ENCODE measurements around the gene C2orf78. TPM values are rescaled to one million over a fixed set of nuclear protein-coding genes. Genes with fewer than 3 reads are reported as not detected.

C2orf78 gene
- total RNA-seq, 1 experiment from 2014 or later: 0.39 TPM

DNA sequence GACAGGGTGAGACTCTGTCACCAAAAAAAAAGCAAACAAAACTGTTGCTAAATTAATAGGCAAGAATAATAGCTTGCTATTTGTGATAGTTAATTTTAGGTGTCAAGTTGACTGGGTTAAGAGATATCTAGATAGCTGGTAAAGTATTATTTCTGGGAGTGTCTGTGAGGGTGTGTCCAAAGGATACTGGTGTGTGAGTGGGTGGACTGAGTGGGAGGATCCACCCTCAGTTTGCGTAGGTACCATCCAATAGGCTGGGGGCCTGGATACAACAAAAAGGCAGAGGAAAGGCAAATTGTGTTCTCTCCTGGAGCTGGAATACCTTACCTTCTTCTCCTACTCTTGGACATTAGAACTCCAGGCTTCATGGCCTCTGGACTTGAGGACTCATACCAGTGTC, 19.0 kb upstream of the C2orf78 start (continued):
- TF ChIP-seq, protein P1, sequence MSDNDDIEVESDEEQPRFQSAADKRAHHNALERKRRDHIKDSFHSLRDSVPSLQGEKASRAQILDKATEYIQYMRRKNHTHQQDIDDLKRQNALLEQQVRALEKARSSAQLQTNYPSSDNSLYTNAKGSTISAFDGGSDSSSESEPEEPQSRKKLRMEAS (CRISPR knock-in tag; IDR thresholded peaks at IDR 0.05): no peak
- TF ChIP-seq ZNF416 (CRISPR knock-in tag; IDR thresholded peaks at IDR 0.05) (no peak), HMGA2 (CRISPR knock-in tag; IDR thresholded peaks at IDR 0.05) (no peak), JUN (CRISPR knock-in tag; IDR thresholded peaks at IDR 0.05) (no peak), ZNF317 (CRISPR knock-in tag; IDR thresholded peaks at IDR 0.05; ENCODE audit: borderline replicate concordance, low read depth) (no peak), GRHL2 (CRISPR knock-in tag; IDR thresholded peaks at IDR 0.05; ENCODE audit: insufficient replicate concordance, severe bottlenecking) (no peak)

DNA sequence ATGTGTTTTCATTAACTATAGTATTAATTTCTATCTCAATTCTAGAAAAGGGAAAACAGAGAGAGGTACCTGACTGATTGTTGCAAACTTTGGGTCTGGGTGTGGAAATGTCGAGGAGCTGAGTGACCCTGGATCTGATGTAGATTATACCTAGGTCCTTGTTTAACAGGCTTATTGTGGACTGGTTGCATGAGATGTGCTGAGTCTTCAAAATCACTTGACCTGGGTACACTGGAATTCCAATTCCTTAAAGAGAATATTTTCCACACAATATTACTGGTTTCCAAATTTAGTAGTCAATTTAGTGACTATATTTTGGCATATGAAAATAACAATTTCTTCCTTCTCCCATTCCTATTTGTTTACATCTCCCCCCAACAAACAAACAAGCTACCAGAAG, 17.6 kb upstream of the C2orf78 start:
- Mint-ChIP-seq H3K4me1 (no peaks in the 10 kb centered on the region), H3K4me3 (no peak overlapping the region), H3K27ac (no peak overlapping the region), H3K36me3 (peaks cover 46% of the 10 kb centered on the region), H3K27me3 (ENCODE audit: low read depth) (no peaks in the 10 kb centered on the region), H3K9me3 (no peaks in the 10 kb centered on the region)
- ATAC-seq (no peak), DNase-seq (ENCODE audit: low spot score) (no peak)
- CTCF ChIA-PET: no interaction called here
- POLR2A ChIA-PET: no interaction called here
- TF ChIP-seq, protein P2, sequence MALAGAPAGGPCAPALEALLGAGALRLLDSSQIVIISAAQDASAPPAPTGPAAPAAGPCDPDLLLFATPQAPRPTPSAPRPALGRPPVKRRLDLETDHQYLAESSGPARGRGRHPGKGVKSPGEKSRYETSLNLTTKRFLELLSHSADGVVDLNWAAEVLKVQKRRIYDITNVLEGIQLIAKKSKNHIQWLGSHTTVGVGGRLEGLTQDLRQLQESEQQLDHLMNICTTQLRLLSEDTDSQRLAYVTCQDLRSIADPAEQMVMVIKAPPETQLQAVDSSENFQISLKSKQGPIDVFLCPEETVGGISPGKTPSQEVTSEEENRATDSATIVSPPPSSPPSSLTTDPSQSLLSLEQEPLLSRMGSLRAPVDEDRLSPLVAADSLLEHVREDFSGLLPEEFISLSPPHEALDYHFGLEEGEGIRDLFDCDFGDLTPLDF (CRISPR knock-in tag; IDR thresholded peaks at IDR 0.05): no peak
- TF ChIP-seq FOXP1 (CRISPR knock-in tag; IDR thresholded peaks at IDR 0.05; ENCODE audit: borderline replicate concordance): no peak
- TF ChIP-seq, protein P3, sequence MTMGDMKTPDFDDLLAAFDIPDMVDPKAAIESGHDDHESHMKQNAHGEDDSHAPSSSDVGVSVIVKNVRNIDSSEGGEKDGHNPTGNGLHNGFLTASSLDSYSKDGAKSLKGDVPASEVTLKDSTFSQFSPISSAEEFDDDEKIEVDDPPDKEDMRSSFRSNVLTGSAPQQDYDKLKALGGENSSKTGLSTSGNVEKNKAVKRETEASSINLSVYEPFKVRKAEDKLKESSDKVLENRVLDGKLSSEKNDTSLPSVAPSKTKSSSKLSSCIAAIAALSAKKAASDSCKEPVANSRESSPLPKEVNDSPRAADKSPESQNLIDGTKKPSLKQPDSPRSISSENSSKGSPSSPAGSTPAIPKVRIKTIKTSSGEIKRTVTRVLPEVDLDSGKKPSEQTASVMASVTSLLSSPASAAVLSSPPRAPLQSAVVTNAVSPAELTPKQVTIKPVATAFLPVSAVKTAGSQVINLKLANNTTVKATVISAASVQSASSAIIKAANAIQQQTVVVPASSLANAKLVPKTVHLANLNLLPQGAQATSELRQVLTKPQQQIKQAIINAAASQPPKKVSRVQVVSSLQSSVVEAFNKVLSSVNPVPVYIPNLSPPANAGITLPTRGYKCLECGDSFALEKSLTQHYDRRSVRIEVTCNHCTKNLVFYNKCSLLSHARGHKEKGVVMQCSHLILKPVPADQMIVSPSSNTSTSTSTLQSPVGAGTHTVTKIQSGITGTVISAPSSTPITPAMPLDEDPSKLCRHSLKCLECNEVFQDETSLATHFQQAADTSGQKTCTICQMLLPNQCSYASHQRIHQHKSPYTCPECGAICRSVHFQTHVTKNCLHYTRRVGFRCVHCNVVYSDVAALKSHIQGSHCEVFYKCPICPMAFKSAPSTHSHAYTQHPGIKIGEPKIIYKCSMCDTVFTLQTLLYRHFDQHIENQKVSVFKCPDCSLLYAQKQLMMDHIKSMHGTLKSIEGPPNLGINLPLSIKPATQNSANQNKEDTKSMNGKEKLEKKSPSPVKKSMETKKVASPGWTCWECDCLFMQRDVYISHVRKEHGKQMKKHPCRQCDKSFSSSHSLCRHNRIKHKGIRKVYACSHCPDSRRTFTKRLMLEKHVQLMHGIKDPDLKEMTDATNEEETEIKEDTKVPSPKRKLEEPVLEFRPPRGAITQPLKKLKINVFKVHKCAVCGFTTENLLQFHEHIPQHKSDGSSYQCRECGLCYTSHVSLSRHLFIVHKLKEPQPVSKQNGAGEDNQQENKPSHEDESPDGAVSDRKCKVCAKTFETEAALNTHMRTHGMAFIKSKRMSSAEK (CRISPR knock-in tag; IDR thresholded peaks at IDR 0.05; ENCODE audit: borderline replicate concordance): no peak
- no peak for TF ChIP-seq ELF4 (CRISPR knock-in tag; IDR thresholded peaks at IDR 0.05; ENCODE audit: low read depth)
- no peak for TF ChIP-seq JUN (CRISPR knock-in tag; IDR thresholded peaks at IDR 0.05)
- TF ChIP-seq ZNF121 (CRISPR knock-in tag; IDR thresholded peaks at IDR 0.05): no peak
- TF ChIP-seq, protein P4, sequence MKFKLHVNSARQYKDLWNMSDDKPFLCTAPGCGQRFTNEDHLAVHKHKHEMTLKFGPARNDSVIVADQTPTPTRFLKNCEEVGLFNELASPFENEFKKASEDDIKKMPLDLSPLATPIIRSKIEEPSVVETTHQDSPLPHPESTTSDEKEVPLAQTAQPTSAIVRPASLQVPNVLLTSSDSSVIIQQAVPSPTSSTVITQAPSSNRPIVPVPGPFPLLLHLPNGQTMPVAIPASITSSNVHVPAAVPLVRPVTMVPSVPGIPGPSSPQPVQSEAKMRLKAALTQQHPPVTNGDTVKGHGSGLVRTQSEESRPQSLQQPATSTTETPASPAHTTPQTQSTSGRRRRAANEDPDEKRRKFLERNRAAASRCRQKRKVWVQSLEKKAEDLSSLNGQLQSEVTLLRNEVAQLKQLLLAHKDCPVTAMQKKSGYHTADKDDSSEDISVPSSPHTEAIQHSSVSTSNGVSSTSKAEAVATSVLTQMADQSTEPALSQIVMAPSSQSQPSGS (CRISPR knock-in tag; IDR thresholded peaks at IDR 0.05; ENCODE audit: borderline replicate concordance, low read depth): no peak
- TF ChIP-seq ZNF396 (CRISPR knock-in tag; IDR thresholded peaks at IDR 0.05; ENCODE audit: borderline replicate concordance): no peak
- TF ChIP-seq ZNF317 (CRISPR knock-in tag; IDR thresholded peaks at IDR 0.05; ENCODE audit: borderline replicate concordance, low read depth): no peak
- TF ChIP-seq, protein P5, sequence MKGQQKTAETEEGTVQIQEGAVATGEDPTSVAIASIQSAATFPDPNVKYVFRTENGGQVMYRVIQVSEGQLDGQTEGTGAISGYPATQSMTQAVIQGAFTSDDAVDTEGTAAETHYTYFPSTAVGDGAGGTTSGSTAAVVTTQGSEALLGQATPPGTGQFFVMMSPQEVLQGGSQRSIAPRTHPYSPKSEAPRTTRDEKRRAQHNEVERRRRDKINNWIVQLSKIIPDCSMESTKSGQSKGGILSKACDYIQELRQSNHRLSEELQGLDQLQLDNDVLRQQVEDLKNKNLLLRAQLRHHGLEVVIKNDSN (CRISPR knock-in tag; IDR thresholded peaks at IDR 0.05): no peak
- no peak for TF ChIP-seq ZNF232 (CRISPR knock-in tag; IDR thresholded peaks at IDR 0.05)
- no peak for TF ChIP-seq GABPB1 (CRISPR knock-in tag; IDR thresholded peaks at IDR 0.05)
- no peak for TF ChIP-seq SP1 (CRISPR knock-in tag; conservative IDR thresholded peaks at IDR 0.05)
- TF ChIP-seq, protein P6, sequence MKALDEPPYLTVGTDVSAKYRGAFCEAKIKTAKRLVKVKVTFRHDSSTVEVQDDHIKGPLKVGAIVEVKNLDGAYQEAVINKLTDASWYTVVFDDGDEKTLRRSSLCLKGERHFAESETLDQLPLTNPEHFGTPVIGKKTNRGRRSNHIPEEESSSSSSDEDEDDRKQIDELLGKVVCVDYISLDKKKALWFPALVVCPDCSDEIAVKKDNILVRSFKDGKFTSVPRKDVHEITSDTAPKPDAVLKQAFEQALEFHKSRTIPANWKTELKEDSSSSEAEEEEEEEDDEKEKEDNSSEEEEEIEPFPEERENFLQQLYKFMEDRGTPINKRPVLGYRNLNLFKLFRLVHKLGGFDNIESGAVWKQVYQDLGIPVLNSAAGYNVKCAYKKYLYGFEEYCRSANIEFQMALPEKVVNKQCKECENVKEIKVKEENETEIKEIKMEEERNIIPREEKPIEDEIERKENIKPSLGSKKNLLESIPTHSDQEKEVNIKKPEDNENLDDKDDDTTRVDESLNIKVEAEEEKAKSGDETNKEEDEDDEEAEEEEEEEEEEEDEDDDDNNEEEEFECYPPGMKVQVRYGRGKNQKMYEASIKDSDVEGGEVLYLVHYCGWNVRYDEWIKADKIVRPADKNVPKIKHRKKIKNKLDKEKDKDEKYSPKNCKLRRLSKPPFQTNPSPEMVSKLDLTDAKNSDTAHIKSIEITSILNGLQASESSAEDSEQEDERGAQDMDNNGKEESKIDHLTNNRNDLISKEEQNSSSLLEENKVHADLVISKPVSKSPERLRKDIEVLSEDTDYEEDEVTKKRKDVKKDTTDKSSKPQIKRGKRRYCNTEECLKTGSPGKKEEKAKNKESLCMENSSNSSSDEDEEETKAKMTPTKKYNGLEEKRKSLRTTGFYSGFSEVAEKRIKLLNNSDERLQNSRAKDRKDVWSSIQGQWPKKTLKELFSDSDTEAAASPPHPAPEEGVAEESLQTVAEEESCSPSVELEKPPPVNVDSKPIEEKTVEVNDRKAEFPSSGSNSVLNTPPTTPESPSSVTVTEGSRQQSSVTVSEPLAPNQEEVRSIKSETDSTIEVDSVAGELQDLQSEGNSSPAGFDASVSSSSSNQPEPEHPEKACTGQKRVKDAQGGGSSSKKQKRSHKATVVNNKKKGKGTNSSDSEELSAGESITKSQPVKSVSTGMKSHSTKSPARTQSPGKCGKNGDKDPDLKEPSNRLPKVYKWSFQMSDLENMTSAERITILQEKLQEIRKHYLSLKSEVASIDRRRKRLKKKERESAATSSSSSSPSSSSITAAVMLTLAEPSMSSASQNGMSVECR (CRISPR knock-in tag; IDR thresholded peaks at IDR 0.05; ENCODE audit: borderline replicate concordance): no peak
- TF ChIP-seq, protein P7, sequence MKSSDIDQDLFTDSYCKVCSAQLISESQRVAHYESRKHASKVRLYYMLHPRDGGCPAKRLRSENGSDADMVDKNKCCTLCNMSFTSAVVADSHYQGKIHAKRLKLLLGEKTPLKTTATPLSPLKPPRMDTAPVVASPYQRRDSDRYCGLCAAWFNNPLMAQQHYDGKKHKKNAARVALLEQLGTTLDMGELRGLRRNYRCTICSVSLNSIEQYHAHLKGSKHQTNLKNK (CRISPR knock-in tag; IDR thresholded peaks at IDR 0.05): no peak
